ENCODE data around the gene ESYT2.

ESYT2 gene

DNA sequence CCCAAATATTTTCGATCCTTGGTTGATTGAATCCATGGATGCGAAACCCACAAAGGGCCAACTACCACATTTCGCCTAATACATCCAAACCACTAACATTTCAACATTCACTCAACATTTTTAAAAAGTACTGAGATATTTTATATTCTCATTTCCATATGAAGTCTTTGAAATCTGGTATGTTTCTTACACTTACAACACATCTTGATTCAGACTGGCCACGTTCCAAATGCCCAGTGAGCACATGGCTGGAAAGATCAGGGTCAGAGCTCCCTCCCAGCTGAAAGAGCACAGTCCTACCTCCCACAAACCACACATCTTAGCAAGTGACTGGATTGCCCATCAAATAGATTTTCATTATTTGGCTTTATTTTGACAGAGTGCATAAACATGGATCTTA, 143.6 kb downstream of the ESYT2 start:
- Histone ChIP-seq H3K4me3 (ENCODE audit: low read depth, low read length) (no peak overlapping the region), H3K4me1 (ENCODE audit: control insufficient read depth, insufficient read depth, low read length) (no peaks in the 10 kb centered on the region), H3K9ac (ENCODE audit: low read depth, low read length) (no peak overlapping the region), H3K36me3 (ENCODE audit: control insufficient read depth, insufficient read depth, low read length) (peaks cover 100% of the 10 kb centered on the region), H3K27ac (ENCODE audit: low read depth, low read length) (no peak overlapping the region), H3K27me3 (ENCODE audit: control insufficient read depth, insufficient read depth, low read length) (no peaks in the 10 kb centered on the region), H3K9me3 (ENCODE audit: control insufficient read depth, insufficient read depth, low read length) (no peaks in the 10 kb centered on the region)

- Histone ChIP-seq H3K36me3 (ENCODE audit: control insufficient read depth, insufficient read depth, low read length) (peaks cover 100% of the 10 kb centered on the region), H3K27me3 (ENCODE audit: control insufficient read depth, insufficient read depth, low read length) (no peaks in the 10 kb centered on the region), H3K9ac (ENCODE audit: low read depth, low read length) (no peak overlapping the region), H3K4me1 (ENCODE audit: control insufficient read depth, insufficient read depth, low read length) (no peaks in the 10 kb centered on the region), H3K4me3 (ENCODE audit: low read depth, low read length) (no peak overlapping the region), H3K27ac (ENCODE audit: low read depth, low read length) (no peak overlapping the region), H3K9me3 (ENCODE audit: control insufficient read depth, insufficient read depth, low read length) (no peaks in the 10 kb centered on the region)
Measured at GRCh38 chr7:158684329-158684728, 145.0 kb downstream of the ESYT2 start.

DNA sequence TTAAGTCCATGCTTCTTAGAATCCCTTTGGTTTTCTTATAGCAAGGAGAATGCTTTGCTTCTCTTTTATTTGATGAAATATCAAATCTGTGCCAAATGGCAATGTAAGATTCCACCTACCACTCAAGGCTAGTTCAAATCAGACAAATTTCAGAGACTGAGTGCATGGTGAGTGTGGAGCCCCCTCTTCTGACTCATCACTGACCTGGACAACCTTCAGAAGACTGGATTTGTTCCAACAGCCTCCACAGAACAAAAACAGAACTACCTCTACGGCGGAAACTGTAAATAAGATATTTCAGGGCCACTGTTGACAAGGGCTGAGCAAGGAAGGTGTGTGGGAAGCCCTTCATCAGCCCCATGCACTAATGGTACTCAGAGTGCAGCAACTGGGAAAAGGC, 145.8 kb downstream of the ESYT2 start:
- no peak overlapping the region for H3K27ac ChIP-seq (ENCODE audit: low read depth, low read length)
- no peaks in the 10 kb centered on the region for H3K4me1 ChIP-seq (ENCODE audit: control insufficient read depth, insufficient read depth, low read length)
- no peaks in the 10 kb centered on the region for H3K9me3 ChIP-seq (ENCODE audit: control insufficient read depth, insufficient read depth, low read length)
- no peak overlapping the region for H3K9ac ChIP-seq (ENCODE audit: low read depth, low read length)
- H3K4me3 ChIP-seq (ENCODE audit: low read depth, low read length) = no peak overlapping the region
- peaks cover 100% of the 10 kb centered on the region for H3K36me3 ChIP-seq (ENCODE audit: control insufficient read depth, insufficient read depth, low read length)
- H3K27me3 ChIP-seq (ENCODE audit: control insufficient read depth, insufficient read depth, low read length) = no peaks in the 10 kb centered on the region

GRCh38 chr7:158682456-158682855, 146.9 kb downstream of the ESYT2 start:
- H3K9ac ChIP-seq (ENCODE audit: low read depth, low read length) = no peak overlapping the region
- H3K4me1 ChIP-seq (ENCODE audit: control insufficient read depth, insufficient read depth, low read length) = no peaks in the 10 kb centered on the region
- H3K4me3 ChIP-seq (ENCODE audit: low read depth, low read length) = no peak overlapping the region
- no peak overlapping the region for H3K27ac ChIP-seq (ENCODE audit: low read depth, low read length)
- H3K9me3 ChIP-seq (ENCODE audit: control insufficient read depth, insufficient read depth, low read length) = no peaks in the 10 kb centered on the region
- no peaks in the 10 kb centered on the region for H3K27me3 ChIP-seq (ENCODE audit: control insufficient read depth, insufficient read depth, low read length)
- H3K36me3 ChIP-seq (ENCODE audit: control insufficient read depth, insufficient read depth, low read length) = peaks cover 100% of the 10 kb centered on the region
